MM.1S (cell line): ENCODE data around the gene TMEM132D.

Experiments used
- CTCF ChIP-seq: fragments of 300-600 bp; sonication (generic); IDR thresholded peaks from 2 replicates; pipeline ENCODE4 v1.5.1; 2016; ENCODE audit warnings: antibody characterized with exemption, low read length, mixed read lengths
- EZH2 ChIP-seq: fragments of 300-600 bp; sonication (generic); optimal IDR thresholded peaks from 2 replicates; pipeline ENCODE3; 2017; ENCODE audit warnings: low read depth, mild to moderate bottlenecking, antibody characterized with exemption, low read length, mixed read lengths

GRCh38 chr12:129827102-129827865 lies 76.5 kb downstream of the TMEM132D start:
- TF ChIP-seq CTCF = no peak
- TF ChIP-seq EZH2 = no peak
